Measurements from ENCODE around the gene FOSB.

DNA sequence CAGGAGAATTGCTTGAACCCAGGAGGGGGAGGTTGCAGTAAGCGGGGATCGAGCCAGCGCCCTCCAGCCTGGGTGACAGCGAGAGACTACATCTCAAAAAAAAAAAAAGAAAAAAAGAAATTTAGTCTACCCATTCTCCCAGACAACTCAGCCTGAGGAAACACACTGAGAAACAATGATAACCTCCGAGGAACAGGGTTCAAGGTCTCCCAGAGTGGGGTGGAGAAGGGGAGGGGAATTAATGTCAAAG lies 38.1 kb downstream of the FOSB start:
- TF ChIP-seq, protein P1, sequence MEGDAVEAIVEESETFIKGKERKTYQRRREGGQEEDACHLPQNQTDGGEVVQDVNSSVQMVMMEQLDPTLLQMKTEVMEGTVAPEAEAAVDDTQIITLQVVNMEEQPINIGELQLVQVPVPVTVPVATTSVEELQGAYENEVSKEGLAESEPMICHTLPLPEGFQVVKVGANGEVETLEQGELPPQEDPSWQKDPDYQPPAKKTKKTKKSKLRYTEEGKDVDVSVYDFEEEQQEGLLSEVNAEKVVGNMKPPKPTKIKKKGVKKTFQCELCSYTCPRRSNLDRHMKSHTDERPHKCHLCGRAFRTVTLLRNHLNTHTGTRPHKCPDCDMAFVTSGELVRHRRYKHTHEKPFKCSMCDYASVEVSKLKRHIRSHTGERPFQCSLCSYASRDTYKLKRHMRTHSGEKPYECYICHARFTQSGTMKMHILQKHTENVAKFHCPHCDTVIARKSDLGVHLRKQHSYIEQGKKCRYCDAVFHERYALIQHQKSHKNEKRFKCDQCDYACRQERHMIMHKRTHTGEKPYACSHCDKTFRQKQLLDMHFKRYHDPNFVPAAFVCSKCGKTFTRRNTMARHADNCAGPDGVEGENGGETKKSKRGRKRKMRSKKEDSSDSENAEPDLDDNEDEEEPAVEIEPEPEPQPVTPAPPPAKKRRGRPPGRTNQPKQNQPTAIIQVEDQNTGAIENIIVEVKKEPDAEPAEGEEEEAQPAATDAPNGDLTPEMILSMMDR (conservative IDR thresholded peaks at IDR 0.05 in 1 of 2, IDR thresholded peaks at IDR 0.05 in 1 of 2; ENCODE audit: low read depth in 1 of 2, low read length in 2 of 2) = no peak
- TF ChIP-seq EZH2 (IDR thresholded peaks at IDR 0.05; ENCODE audit: low read length, missing control alignments) = no peak

Measured in fibroblast of lung (primary cell).